ENCODE measurements around the gene SLC1A5.

SLC1A5 gene

GRCh38 chr19:46745521-46746280 lies 42.7 kb downstream of the SLC1A5 start, which contains the start of gene FKRP:
Gene FKRP, plus strand, starts transcription at chr19:46746057. Its CDS starts 9,394 bp downstream, at chr19:46755451.
- DNase-seq (ENCODE audit: low read depth) = no peak
- TF ChIP-seq CTCF (conservative IDR thresholded peaks at IDR 0.05; ENCODE audit: low read depth, low read length) = no peak
- peak within 1 kb of the TSS; percentile 83 for H3K4me3 ChIP-seq (ENCODE audit: low read depth, low read length)

- DNase-seq (ENCODE audit: low read depth) = no peak
- no peak for TF ChIP-seq CTCF (conservative IDR thresholded peaks at IDR 0.05; ENCODE audit: low read depth, low read length)
- H3K4me3 ChIP-seq (ENCODE audit: low read depth, low read length) = peak overlapping the region; percentile 83
Observed at GRCh38 chr19:46745030-46745429, 43.4 kb downstream of the SLC1A5 start.

- TF ChIP-seq CTCF (conservative IDR thresholded peaks at IDR 0.05; ENCODE audit: low read depth, low read length) = no peak
- DNase-seq (ENCODE audit: low read depth) = no peak
- peak overlapping the region; percentile 20 for H3K4me3 ChIP-seq (ENCODE audit: low read depth, low read length)
Observed at GRCh38 chr19:46744005-46744691, 44.2 kb downstream of the SLC1A5 start.

GRCh38 chr19:46742926-46743480 lies 45.4 kb downstream of the SLC1A5 start:
- no peak for DNase-seq (ENCODE audit: low read depth)
- no peak overlapping the region for H3K4me3 ChIP-seq (ENCODE audit: low read depth, low read length)
- TF ChIP-seq CTCF (conservative IDR thresholded peaks at IDR 0.05; ENCODE audit: low read depth, low read length) = no peak

GRCh38 chr19:46741447-46741846 lies 46.9 kb downstream of the SLC1A5 start:
- DNase-seq (ENCODE audit: low read depth) = no peak
- no peak overlapping the region for H3K4me3 ChIP-seq (ENCODE audit: low read depth, low read length)
- TF ChIP-seq CTCF (conservative IDR thresholded peaks at IDR 0.05; ENCODE audit: low read depth, low read length) = no peak

GRCh38 chr19:46739290-46739771 lies 49.1 kb downstream of the SLC1A5 start:
- no peak for TF ChIP-seq CTCF (conservative IDR thresholded peaks at IDR 0.05; ENCODE audit: low read depth, low read length)
- DNase-seq (ENCODE audit: low read depth) = no peak
- H3K4me3 ChIP-seq (ENCODE audit: low read depth, low read length) = no peak overlapping the region

Data from choroid plexus epithelial cell (primary cell).